HG02981 (cell line): ENCODE results near the gene PPP2R5A.
"Not testable (repeated sequence)": the region's sequence is repeated elsewhere in the genome, so short reads cannot be mapped to it uniquely, and the experiment has no call there.

ENCODE experiments used
- ATAC-seq: cut with Tn5 transposase; IDR thresholded peaks from one replicate; pipeline ENCODE4 v1.9.1; 2021; ENCODE audit warnings: mild to moderate bottlenecking, moderate library complexity; ENCODE audit not compliant: unreplicated experiment

PPP2R5A gene

DNA sequence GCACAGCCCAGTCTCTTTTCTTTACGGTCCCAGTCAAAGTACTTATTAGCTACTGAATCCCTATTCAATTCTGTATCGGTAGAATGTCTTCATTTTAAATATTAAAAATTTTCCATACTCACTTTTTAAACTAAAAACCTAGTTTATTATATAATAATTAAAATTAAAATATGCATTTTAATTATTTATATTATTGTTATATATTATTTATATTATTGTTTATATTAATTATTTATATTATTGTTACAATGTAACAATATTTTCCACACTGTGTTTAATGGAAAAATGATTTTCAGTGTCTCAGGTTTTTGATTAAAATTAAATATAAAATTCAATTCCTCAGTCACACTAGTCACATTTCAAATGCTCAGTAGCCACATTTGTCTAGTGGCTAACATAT lies 18.2 kb upstream of the PPP2R5A start:
- no peak for ATAC-seq

DNA sequence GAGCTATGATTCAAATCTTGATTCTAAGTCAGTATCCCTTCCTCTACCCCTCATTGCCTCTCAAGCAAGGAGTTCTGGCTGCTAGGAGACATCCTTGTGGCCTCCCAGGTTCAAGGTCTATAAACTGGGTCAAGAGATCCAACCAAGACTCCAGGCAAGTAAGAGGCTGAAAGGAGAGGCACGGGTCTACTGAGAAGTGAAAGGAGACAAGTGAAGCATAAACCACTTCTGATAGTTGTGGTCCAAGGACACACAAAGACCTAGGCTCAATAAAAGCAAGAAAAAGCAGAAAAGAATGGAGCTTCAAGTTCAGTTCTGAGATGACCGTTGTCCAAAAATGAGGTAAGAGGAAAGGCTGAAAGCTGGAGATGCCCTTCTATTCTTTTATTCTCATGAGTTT lies 17.8 kb upstream of the PPP2R5A start:
- peak; percentile 47 for ATAC-seq

DNA sequence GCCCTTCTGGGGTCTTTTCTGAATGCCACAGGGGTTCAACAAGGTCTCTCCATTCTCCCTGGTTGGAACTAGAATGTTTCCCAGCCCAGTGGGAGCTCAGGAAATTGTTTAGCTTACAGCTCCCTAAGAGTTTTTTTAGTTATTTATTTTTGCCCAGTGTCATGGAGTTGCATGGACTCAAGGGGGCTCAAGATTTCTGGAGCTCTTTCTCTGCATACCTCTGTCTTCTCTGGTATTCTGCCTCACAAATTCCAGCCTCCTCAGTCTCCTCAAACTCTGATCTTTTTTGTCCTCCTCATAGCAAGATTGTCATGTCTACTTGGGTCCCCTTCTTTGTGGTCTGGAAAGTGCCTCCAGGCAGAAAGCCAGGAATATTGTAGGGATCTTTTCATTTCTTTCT lies 15.9 kb upstream of the PPP2R5A start:
- no peak for ATAC-seq

DNA sequence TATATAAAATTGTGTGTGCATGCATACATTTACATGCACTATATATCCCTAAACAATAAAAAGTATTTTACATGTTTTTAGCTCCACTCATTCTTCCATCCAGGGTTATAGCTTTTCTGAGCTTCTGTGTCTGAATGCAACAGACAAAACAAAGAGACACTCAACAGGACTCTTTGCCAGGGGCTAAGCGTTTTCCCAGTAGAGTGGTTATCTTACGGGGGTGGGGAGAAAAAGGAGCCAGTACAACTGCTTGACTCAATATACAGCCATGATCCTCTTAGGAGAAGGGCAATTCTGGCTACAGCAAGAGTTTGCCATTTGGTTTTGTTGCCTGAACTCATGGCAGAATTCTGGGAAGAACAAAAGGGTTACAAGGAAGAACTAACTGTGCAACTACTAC lies 14.6 kb upstream of the PPP2R5A start:
- ATAC-seq = no peak

DNA sequence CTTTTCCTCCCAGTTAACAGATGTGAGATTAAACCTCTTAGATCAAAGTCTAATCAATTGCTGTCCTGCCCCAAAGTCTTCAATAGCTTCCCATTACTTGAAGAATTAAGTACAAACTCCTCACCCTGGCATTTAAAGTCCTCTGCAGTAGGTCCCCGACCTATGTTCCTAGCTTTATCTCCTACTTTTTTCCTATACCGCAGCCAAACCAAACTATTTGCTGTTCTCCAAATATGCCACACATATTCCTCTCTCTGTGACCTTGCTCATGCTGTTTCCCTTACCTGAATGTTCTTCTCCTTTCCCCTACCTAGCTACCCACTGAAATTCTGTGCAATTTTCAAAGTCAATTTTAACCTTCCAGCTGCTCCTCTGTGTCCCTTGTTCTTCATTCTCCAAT lies 14.0 kb upstream of the PPP2R5A start:
- ATAC-seq = no peak

DNA sequence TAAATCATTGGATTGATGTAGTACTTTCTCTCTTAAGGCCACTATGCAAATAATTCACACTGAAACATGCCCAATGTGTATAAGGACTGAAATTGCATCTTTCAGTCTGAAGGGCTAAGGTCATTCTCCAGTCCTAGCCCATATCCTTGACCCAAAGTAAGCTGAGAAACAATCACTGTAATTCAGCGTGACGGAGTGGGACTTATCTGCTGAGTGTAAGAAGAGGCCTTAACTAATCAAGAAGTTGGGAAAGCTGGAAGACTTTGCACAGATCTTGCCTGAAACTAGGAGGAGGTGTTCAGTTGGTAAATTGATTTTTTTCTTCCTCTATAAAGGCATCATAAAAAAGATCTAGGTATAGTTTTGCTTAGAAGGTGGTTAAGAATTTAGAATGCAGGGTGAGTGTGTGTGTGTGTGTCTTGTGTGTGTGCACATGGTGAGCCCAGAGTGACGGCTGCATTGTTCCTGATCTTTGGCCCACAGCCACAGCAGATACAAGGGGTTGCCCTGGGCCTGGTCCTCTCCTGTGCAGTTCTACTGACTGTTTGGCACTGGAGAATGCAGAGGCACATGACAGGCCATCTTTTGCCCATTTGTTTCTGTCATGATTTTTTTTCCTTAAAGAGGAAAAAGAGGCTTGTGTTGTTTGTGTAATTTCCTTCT lies 13.3 kb upstream of the PPP2R5A start:
- no peak for ATAC-seq

DNA sequence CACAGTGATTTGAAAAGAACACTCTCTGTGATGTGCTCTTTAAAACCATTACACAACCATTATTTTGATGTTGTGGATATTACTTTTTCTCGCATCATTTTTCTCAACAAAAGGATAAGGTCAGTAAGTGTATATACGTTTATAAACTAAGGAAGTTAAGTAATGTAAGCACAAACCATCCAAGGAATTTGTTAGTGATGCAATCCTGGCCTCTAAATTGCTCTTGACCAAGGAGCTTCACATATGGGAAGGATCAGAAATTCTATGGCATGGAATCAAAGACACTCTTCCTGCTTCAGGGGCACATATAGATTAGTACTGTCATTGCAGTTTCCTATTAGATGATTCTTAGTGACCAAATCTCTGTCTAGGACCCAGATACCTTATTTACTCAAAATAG lies 3.6 kb upstream of the PPP2R5A start:
- ATAC-seq = no peak

DNA sequence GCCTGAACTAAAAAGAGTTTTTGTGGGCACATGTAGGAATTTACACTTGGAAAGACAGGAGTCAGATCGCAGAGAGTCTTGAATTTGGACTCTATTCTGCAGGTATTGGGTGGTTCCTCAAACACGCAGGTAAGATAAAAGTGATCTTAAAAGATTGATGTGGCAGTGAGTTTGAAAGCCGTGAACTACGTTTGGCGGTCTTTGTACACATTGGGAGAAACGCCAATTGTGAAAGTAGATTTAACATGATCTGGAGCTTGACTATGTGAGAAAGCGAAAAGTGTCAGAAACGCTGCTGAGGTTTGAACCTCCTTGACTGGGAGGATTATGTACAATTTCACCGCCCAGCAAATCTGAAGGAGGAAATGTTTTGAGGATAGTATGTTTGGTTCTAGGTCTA lies 1.5 kb upstream of the PPP2R5A start:
- ATAC-seq = no peak

DNA sequence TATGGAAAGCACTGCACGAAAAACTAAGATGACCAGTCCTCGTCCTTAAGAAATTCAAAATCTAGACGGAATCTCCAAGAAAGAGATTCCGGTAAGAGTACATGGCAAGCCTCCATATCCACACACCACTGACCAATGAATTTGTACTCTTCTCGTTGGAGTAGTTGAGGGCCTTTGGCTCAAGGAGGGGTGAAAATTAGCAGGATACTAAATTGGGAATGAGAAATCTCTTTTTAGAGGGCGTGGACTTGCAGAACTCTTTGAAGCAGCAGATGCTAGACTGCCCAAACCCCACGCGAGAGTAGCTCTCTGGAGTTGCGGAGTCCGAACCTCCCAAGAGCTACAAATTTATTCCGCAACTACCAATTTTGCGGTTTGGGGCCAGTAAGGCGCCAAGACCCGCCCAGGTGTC lies 872 bp upstream of the PPP2R5A start:
- no peak for ATAC-seq

DNA sequence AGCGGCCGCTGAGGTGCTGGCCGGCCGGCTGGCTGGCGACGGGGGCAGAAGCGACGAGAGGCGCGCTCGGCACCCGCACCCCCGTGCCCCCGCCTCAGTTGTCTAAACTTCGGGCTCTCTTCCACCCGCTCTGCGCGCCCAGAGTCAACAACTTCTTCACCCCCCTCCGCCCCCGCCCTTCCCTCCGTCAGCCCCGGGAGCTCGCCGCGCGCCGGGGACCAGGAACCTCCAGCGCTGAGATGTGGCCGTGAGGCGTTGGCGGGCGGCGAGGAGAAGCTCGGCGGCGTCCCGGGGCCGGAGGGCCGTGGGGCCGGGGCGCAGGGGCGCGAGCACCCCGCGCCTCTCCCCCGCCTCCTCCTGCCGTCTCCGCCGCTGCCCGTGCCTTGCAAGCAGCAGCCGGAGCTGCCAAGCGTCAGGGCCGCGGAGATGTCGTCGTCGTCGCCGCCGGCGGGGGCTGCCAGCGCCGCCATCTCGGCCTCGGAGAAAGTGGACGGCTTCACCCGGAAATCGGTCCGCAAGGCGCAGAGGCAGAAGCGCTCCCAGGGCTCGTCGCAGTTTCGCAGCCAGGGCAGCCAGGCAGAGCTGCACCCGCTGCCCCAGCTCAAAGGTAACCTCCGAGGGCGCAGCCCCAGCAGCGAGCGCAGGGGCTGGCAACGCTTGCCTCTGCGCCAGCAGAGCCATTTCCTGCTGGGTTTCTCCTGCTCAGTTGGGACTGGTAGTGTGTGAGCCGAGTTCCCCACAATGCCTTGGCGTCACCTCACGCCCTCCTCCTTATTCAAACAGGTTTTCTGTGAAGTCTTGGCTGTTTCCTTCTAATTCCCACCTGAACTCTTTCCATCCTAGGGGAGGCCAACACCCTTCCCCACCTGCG lies 710 bp downstream of the PPP2R5A start:
- ATAC-seq = peak; percentile 14

DNA sequence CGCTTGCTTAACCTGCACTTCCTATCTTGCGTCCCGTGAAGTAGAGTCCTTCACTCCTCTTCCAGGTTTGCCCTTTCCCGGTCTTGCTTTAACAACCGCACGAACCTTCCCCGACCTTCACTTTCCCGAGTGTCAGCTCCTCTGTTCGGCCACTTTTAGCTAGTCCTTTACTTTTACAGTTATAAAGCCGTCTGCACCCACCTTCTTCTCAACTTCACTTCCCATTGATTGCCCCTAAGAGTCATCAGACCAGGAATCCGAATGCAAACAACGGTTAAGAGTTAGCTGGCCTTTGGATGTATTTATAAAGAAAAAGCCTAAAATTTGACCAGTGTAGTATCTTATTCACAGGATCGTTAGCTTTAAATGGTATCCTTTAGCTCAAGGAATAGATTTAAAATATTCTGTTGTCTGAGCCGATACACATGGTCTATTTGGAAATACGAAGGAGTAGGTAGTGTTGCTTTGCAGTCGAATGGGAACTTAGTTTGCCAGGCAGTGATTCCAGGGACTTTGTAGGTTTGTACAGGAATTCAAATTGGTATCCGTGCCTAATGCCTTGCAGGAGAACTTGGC lies 1.4 kb downstream of the PPP2R5A start:
- ATAC-seq = no peak

DNA sequence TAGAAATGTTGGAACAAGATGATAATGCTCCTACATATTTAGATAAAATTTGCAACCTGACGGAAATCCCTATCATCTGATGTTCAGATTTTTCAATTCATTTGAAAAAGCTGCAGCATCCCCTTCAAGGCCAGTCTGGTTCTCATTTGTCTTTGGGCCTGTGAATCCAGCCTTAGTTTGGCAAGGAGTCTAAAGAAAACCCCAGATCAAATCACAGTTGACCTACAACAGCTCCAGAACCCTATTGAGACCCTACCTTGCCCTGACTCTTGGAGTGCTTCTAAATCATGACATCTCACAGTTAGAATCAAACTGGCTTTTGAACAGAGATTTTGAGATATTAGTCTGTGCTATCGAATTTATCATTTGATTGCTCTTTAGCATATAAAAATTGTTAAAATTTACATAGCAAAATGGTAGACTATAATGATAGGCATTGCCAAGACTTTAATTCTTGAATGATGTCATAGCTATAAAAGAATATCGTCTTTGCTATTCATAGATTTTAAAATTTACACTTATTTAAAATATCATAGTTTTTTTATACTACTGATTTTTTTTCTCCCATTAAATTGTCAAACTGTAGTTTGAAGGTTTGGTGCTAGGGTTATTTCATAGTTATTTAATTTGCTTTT lies 2.2 kb downstream of the PPP2R5A start:
- no peak for ATAC-seq

DNA sequence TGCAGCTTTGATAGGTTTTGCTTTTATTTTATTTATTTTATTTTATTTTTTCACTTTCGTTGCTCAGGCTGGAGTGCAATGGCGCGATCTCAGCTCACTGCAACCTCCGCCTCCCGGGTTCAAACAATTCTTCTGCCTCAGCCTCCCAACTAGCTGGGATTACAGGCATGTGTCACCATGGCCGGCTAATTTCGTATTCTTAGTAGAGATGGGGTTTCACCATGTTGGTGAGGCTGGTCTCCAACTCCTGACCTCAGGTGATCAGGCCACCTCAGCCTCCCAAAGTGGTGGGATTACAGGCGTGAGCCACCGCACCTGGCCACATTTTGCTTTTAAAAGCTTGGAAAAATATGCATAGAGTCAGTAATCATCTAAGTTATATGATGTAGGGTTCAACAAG lies 2.8 kb downstream of the PPP2R5A start:
- ATAC-seq = not testable (repeated sequence)

DNA sequence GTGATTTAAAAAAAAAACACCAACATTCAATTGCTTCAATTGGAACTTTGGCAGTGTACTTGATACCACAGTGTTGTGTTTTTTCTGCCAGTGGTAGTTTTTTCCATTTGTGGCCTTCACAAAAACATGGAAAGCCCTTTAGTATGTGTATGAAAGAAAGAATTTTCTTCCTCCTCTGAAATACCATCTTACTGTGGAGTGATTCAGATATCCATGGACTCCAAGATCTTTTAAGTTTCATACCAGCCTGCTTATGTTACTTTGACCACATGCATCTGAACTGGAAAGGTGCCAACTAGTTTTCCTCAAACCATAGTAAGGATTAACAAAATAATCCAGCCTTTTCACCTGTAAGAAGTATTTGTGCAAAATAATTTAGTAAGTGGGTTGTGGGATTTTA lies 3.4 kb downstream of the PPP2R5A start:
- no peak for ATAC-seq

DNA sequence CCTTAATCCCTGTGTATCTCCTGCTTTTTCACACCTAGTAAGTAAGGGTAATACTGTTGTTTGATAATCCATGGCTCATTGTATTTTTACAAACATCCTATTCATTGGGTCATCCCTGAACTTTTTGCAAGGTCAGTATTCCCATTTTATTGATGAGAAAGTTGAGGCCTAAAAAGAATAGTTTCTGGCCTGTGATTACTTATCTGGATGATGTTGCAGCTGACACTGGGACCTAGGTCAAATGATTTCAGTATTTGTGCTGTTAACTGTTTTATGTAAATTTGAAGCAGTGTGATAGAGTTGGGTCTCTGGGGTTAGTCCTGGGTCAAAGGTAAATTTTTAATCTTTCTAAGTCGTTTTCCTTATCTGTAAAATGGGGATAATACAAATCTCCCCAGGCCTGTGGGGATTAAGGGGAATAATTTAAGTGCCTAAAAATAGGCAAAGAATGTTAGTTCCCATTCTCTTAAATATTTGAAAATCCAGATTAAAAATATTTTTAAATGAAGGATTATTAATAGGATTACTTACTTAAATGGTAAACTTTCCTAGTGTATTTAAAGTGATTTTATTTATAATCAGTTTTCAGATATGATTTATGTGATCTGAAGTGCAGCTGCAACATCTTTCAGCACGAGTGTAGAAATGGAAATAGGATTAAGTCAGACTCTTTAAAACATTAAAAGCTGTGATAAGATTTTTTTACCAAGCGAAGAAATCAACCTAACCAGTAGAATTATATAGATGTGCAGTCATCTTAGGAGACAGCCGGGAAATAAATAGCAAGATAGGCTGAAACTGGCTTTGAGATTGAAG lies 4.3 kb downstream of the PPP2R5A start:
- no peak for ATAC-seq

DNA sequence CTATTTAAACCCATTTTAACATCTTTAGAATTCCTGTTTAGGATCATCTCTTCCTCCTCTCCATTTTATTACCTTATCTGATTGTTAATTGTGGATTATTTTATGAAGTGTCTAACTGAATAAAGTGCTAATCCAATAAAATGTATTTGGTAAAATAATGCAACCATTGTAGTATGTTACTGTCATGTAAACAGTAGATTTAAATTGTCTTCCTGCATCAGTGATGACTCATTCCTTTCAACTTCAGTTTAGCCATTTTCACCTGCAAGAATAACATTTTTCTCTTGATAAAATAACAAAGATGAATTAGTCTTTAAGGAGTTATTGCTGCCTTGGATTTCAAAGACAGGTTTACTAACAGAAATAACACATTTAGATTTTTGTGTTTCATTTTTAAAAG lies 5.4 kb downstream of the PPP2R5A start:
- ATAC-seq = no peak

DNA sequence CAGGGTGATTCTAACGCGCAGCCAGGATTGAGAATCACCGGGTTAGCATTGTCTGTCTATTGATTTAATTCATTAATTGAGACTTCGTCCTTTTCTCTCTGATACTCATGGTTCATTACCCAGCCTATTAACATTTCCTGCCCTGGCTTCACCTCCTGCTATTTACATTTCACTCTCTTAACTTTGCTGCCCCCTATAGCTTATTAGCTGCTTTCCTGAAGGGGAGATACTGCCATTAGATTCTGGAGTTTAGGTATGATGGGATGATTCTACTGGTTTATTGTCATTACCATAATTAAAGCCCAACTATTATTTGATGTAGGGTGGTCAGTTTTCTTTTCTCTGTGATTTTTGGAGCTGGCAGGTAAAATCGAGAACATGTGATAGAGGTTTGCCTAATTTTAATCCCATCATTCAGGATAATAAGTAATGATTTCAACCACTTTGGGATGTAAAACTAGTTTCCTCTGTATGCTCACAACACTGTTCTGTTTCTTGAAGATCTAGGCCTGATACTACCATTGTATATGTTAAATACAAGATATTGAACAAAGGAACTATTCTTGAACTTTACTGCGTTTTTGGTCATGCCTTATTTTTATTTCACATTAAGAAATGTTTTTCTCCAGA lies 6.4 kb downstream of the PPP2R5A start:
- peak; percentile 69 for ATAC-seq

DNA sequence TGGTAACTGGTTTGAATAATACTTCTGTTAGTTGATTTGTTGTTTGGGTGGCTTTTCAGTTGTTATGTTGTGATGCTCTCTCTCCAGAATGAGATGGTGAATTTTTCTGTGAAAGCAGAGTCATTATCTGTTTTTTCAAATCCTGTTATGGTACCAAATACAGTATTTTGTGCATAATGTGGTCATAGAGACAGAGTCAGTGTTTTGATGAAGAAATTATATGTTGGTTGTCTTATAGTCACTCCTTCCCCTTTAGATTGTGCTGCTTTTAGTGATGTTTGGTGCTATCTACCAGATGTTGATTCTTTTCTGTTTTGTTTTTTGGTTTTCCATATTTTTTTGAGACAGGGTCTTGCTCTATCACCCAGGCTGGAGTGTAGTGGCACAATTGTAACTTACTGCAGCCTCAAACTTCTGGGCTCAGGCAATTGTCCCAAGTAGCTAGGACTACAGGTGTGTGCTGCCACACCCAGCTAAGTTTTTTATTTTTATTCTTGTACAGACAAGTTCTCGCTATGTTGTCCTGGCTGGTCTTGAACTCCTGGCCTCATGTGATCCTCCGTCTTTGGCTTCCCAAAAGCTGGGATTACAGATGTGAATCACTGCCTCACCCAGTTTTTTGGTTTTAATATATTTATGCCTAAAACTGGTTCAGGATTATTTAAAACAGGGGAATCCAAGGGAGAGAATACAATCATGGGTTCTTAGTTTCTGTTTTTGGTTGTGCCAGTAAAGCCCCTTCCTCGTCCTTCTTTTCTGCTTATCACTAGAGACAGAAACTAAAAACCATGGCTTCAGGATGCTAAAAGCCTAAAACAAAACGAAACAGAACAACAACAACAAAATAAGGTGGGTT lies 7.3 kb downstream of the PPP2R5A start:
- ATAC-seq = no peak

DNA sequence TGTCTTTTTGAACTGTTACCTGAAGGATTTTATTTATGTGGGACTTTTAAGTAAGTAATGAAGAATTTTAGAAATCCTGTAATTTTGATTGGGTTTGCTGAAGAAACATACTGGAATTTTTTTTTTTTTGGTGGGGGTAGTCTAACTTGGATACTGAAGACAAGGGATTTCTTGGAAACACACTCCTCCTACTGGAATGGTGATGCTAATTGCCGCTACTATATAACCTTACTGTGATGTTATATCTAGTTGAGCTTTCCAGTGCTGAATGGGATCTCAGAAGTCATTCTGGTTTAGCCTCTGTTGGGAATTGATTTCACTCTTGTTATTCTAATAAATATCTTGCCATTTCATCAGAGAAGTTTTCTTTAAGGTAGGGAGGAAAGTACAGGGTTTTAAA lies 8.4 kb downstream of the PPP2R5A start:
- no peak for ATAC-seq
